DOHH2 (cell line): Measurements from ENCODE around the gene NLGN1.

Experiments used
- H3F3A ChIP-seq: fragments of 200-600 bp; sonication (generic), shearing (Covaris generic); 2 replicates; pipeline ENCODE4 v1.6.0; 2016; ENCODE audit warnings: antibody characterized with exemption, mild to moderate bottlenecking; ENCODE audit not compliant: control insufficient read depth, insufficient read depth
- H3K27ac ChIP-seq: fragments of 200-600 bp; sonication (generic); 2 replicates; pipeline ENCODE4 v1.5.1; 2014; ENCODE audit warnings: low read depth, mild to moderate bottlenecking, low read length, moderate library complexity
- H3K27me3 ChIP-seq: fragments of 200-600 bp; sonication (generic); 2 replicates; pipeline ENCODE4 v1.6.1; 2014; ENCODE audit warnings: mild to moderate bottlenecking, low read length, mixed read lengths; ENCODE audit not compliant: control insufficient read depth
- H3K36me3 ChIP-seq: fragments of 200-600 bp; sonication (generic); 2 replicates; pipeline ENCODE4 v1.6.1; 2014; ENCODE audit warnings: mild to moderate bottlenecking, low read length, moderate library complexity, mixed read lengths; ENCODE audit not compliant: control insufficient read depth
- H3K4me1 ChIP-seq: fragments of 200-600 bp; sonication (generic); 2 replicates; pipeline ENCODE4 v1.6.1; 2014; ENCODE audit warnings: mild to moderate bottlenecking, low read length, mixed read lengths; ENCODE audit not compliant: control insufficient read depth
- H3K4me2 ChIP-seq: fragments of 200-600 bp; sonication (generic); 2 replicates; pipeline ENCODE4 v1.6.0; 2014; ENCODE audit warnings: mild to moderate bottlenecking, low read length, moderate library complexity
- H3K4me3 ChIP-seq: fragments of 200-600 bp; sonication (generic); 2 replicates; pipeline ENCODE4 v1.5.1; 2014; ENCODE audit warnings: mild to moderate bottlenecking, low read length, mixed read lengths
- H3K79me2 ChIP-seq: fragments of 200-600 bp; sonication (generic); 2 replicates; pipeline ENCODE4 v1.6.1; 2014; ENCODE audit warnings: mild to moderate bottlenecking, low read length, mixed read lengths; ENCODE audit not compliant: control insufficient read depth
- H3K9me2 ChIP-seq: fragments of 200-600 bp; sonication (generic); replicated peaks from 2 replicates; pipeline ENCODE4 v1.6.1; 2014; ENCODE audit warnings: mild to moderate bottlenecking, low read length, mixed read lengths; ENCODE audit not compliant: control insufficient read depth
- H3K9me3 ChIP-seq: fragments of 200-600 bp; sonication (generic); 2 replicates; pipeline ENCODE4 v1.6.1; 2014; ENCODE audit warnings: antibody characterized with exemption, low read length, mixed read lengths; ENCODE audit not compliant: control insufficient read depth, insufficient read depth
- H4K20me1 ChIP-seq: fragments of 200-600 bp; sonication (generic); 2 replicates; pipeline ENCODE4 v1.6.0; 2014; ENCODE audit warnings: low read depth, mild to moderate bottlenecking, antibody characterized with exemption, low read length, moderate library complexity; ENCODE audit not compliant: control insufficient read depth, insufficient read depth
- CTCF ChIP-seq: fragments of 200-600 bp; sonication (generic); IDR thresholded peaks from one replicate; pipeline ENCODE4 v1.5.1; 2014; ENCODE audit warnings: antibody characterized with exemption, mild to moderate bottlenecking, low read depth, low read length; ENCODE audit not compliant: poor library complexity, severe bottlenecking
- EZH2phosphoT487 ChIP-seq: fragments of 200-600 bp; sonication (generic); IDR thresholded peaks from 2 replicates; pipeline ENCODE4 v1.6.1; 2017; ENCODE audit warnings: borderline replicate concordance, mild to moderate bottlenecking, antibody characterized with exemption, low read length, moderate library complexity, mixed read lengths

NLGN1 gene

GRCh38 chr3:173641696-173642095, 244.2 kb downstream of the NLGN1 start:
- Histone ChIP-seq H4K20me1 (no peaks in the 10 kb centered on the region), H3F3A (no peaks in the 10 kb centered on the region), H3K4me2 (no peak overlapping the region), H3K4me3 (no peak overlapping the region), H3K27ac (no peak overlapping the region), H3K27me3 (no peaks in the 10 kb centered on the region), H3K4me1 (no peaks in the 10 kb centered on the region), H3K79me2 (no peaks in the 10 kb centered on the region), H3K36me3 (no peaks in the 10 kb centered on the region), H3K9me2 (no peaks in the 10 kb centered on the region), H3K9me3 (no peaks in the 10 kb centered on the region)
- TF ChIP-seq EZH2phosphoT487: no peak
- TF ChIP-seq CTCF: no peak

GRCh38 chr3:173644086-173645082, 246.8 kb downstream of the NLGN1 start:
- H3K9me3 ChIP-seq: no peaks in the 10 kb centered on the region
- no peak overlapping the region for H3K4me2 ChIP-seq
- no peaks in the 10 kb centered on the region for H3K9me2 ChIP-seq
- H3K27me3 ChIP-seq: no peaks in the 10 kb centered on the region
- TF ChIP-seq EZH2phosphoT487 (no peak), CTCF (no peak)
- no peaks in the 10 kb centered on the region for H3F3A ChIP-seq
- H3K36me3 ChIP-seq: no peaks in the 10 kb centered on the region
- no peak overlapping the region for H3K4me3 ChIP-seq
- no peaks in the 10 kb centered on the region for H3K4me1 ChIP-seq
- no peak overlapping the region for H3K27ac ChIP-seq
- no peaks in the 10 kb centered on the region for H3K79me2 ChIP-seq
- no peaks in the 10 kb centered on the region for H4K20me1 ChIP-seq

GRCh38 chr3:173650596-173650995, 253.1 kb downstream of the NLGN1 start:
- H3K9me3 ChIP-seq: no peaks in the 10 kb centered on the region
- H3K9me2 ChIP-seq: no peaks in the 10 kb centered on the region
- H3K79me2 ChIP-seq: no peaks in the 10 kb centered on the region
- no peaks in the 10 kb centered on the region for H4K20me1 ChIP-seq
- H3K27ac ChIP-seq: no peak overlapping the region
- H3K4me3 ChIP-seq: no peak overlapping the region
- H3F3A ChIP-seq: no peaks in the 10 kb centered on the region
- H3K4me2 ChIP-seq: no peak overlapping the region
- TF ChIP-seq CTCF (no peak), EZH2phosphoT487 (no peak)
- H3K4me1 ChIP-seq: no peaks in the 10 kb centered on the region
- no peaks in the 10 kb centered on the region for H3K36me3 ChIP-seq
- H3K27me3 ChIP-seq: no peaks in the 10 kb centered on the region
